Endothelial cell of umbilical vein (primary cell): ENCODE measurements around the gene DNAJC30. TPM values are rescaled to one million over a fixed set of nuclear protein-coding genes. Genes with fewer than 3 reads are reported as not detected.
A peak's percentile ranks its signal among the peaks of the same experiment; 100 is the strongest.

Experiments
- BruUV-seq: library from RNA; stranded (reverse); fragments of 400-500 nt; replicated peaks from 2 replicates; lab custom pipeline; 2021; lab: Mats Ljungman, UMichigan
- CTCF ChIA-PET: fragments of 300-600, 350-600 bp; sonication (Branson Sonifier 250); formaldehyde crosslinking; loops from one replicate; lab custom pipeline; 2021; ENCODE audit warnings: antibody characterized with exemption, inconsistent platforms; lab: Charles Lee
- POLR2A ChIA-PET: fragments of 300-600, 350-600 bp; sonication (Branson Sonifier 250); formaldehyde crosslinking; loops from one replicate; lab custom pipeline; 2021; ENCODE audit warnings: antibody characterized with exemption, inconsistent platforms; lab: Charles Lee
- DNase-seq: peaks from one replicate; pipeline ENCODE4 v3.0.0-alpha.2; 2011; ENCODE audit warnings: low read depth, low spot score
- FAIRE-seq: peaks from 2 replicates; lab custom pipeline; 2011; peaks lifted over from hg19 to GRCh38; lab: Jason Lieb, UNC
- H2AFZ ChIP-seq: 2 replicates; pipeline ENCODE4 v1.6.0; 2012; ENCODE audit warnings: low read depth, low read length, control low read depth, inconsistent platforms
- H3K27ac ChIP-seq: 2 replicates; pipeline ENCODE4 v1.5.1; 2011; ENCODE audit warnings: low read depth, mild to moderate bottlenecking, control low read depth, low read length, moderate library complexity; ENCODE audit not compliant: insufficient read depth
- H3K27me3 ChIP-seq, 2 experiments: 2 replicates each; pipeline versions ENCODE4 v1.6.0 to v1.6.1; 2011; ENCODE audit warnings: low read length in 2 of 2, mixed read lengths in 1 of 2; ENCODE audit not compliant: control insufficient read depth in 2 of 2, insufficient read depth in 2 of 2
- H3K36me3 ChIP-seq, 2 experiments: 2 replicates in 1 of 2; 3 replicates in 1 of 2; pipeline ENCODE4 v1.5.1; 2011; ENCODE audit warnings: low read length in 2 of 2, mild to moderate bottlenecking in 1 of 2, moderate library complexity in 1 of 2; ENCODE audit not compliant: control insufficient read depth in 2 of 2, insufficient read depth in 2 of 2; ENCODE audit errors: extremely low read depth in 1 of 2
- H3K4me1 ChIP-seq: 3 replicates; pipeline ENCODE4 v1.5.1; 2011; ENCODE audit warnings: mild to moderate bottlenecking, low read length; ENCODE audit not compliant: control insufficient read depth, insufficient read depth; ENCODE audit errors: extremely low read depth
- H3K4me2 ChIP-seq: 2 replicates; pipeline ENCODE4 v1.6.1; 2011; ENCODE audit warnings: low read length, control low read depth, mixed read lengths; ENCODE audit not compliant: insufficient read depth
- H3K4me3 ChIP-seq, 3 experiments: fragments of 200-600 bp in 1 of 3; sonication (generic), shearing (Covaris generic) in 1 of 3; replicated peaks in 1 of 3; 2 replicates each; pipeline ENCODE4 v1.5.1; 2011 to 2016; ENCODE audit warnings: control low read depth in 3 of 3, low read length in 3 of 3, mild to moderate bottlenecking in 2 of 3, inconsistent platforms in 1 of 3, low read depth in 1 of 3, moderate library complexity in 1 of 3; ENCODE audit not compliant: insufficient read depth in 1 of 3
- H3K79me2 ChIP-seq: 2 replicates; pipeline ENCODE4 v1.6.0; 2012; ENCODE audit warnings: low read length, inconsistent platforms; ENCODE audit not compliant: control insufficient read depth, insufficient read depth
- H3K9ac ChIP-seq: replicated peaks from 2 replicates; pipeline ENCODE3; 2011; ENCODE audit warnings: low read length, control low read depth; ENCODE audit not compliant: insufficient read depth; ENCODE audit errors: extremely low read depth
- H3K9me1 ChIP-seq: replicated peaks from 3 replicates; pipeline ENCODE4 v1.6.0; 2011; ENCODE audit warnings: mild to moderate bottlenecking, low read length; ENCODE audit not compliant: control insufficient read depth, insufficient read depth; ENCODE audit errors: extremely low read depth
- H3K9me3 ChIP-seq: replicated peaks from 2 replicates; pipeline ENCODE4 v1.5.1; 2012; ENCODE audit warnings: low read length, inconsistent platforms; ENCODE audit not compliant: control insufficient read depth, insufficient read depth
- H4K20me1 ChIP-seq: replicated peaks from 2 replicates; pipeline ENCODE3; 2011; ENCODE audit warnings: mild to moderate bottlenecking, low read length; ENCODE audit not compliant: control insufficient read depth, insufficient read depth; ENCODE audit errors: extremely low read depth
- CTCF ChIP-seq, 2 donors: IDR thresholded peaks; 1 replicate in 1 of 2; 2 replicates in 1 of 2; pipeline ENCODE4 v1.5.1; 2011; ENCODE audit warnings: low read length in 2 of 2, mild to moderate bottlenecking in 2 of 2, moderate library complexity in 2 of 2, control low read depth in 1 of 2, inconsistent platforms in 1 of 2, low read depth in 1 of 2; ENCODE audit not compliant: insufficient read depth in 1 of 2; ENCODE audit errors: extremely low read depth in 1 of 2
- EZH2 ChIP-seq: IDR thresholded peaks from 2 replicates; pipeline ENCODE4 v1.6.1; 2012; ENCODE audit warnings: borderline replicate concordance, low read depth, mild to moderate bottlenecking, moderate library complexity, low read length, inconsistent platforms; ENCODE audit not compliant: severe bottlenecking
- POLR2A ChIP-seq: IDR thresholded peaks from 2 replicates; pipeline ENCODE4 v1.6.1; 2012; ENCODE audit warnings: low read depth, mild to moderate bottlenecking, control low read depth, low read length
- dilution Hi-C: fragments of 300-500 bp; cut with MboI; formaldehyde crosslinking; loops from one replicate; pipeline ENCODE4 v1.15.0; 2019; ENCODE audit warnings: low sequenced_read_pairs; ENCODE audit not compliant: extremely low pct_ligation_motif_present
- intact Hi-C: fragments of 100-400 bp; cut with micrococcal nuclease; formaldehyde crosslinking; loops from one replicate; pipeline ENCODE4 v1.10.0; 2022
- polyA plus RNA-seq, 4 experiments: library from polyadenylated mRNA; depleted of rRNA in 3 of 4; stranded (reverse) in 3 of 4; unstranded in 1 of 4; fragments of >200 nt; gene quantifications; 2 replicates each; pipeline versions ENCODE4 v1.2.1 to v1.2.3, GENCODE V29; 2011 to 2012; ENCODE audit warnings: missing spikeins in 1 of 4
- total RNA-seq: library from RNA; stranded (reverse); gene quantifications from 2 replicates; pipeline ENCODE4 v1.2.3, GENCODE V29; 2021

Gene DNAJC30
- total and polyA plus RNA-seq, 2 donors (not counting 3 experiments of a cell fraction or from before 2014, with no cell fraction given): 10.6 to 11.9 TPM

GRCh38 chr7:73716318-73716890 is 33.2 kb upstream of the DNAJC30 start:
- ChIA-PET POLR2A (interaction anchor here (0.6 to 0.9 kb wide), 4 partner anchors 22 to 189 kb away, joined by 3 to 5 read pairs (median 3); partner anchors contain the start of gene ABHD11), CTCF (interaction anchor here (1.0 to 3.4 kb wide), 9 partner anchors 9 to 110 kb away, joined by 3 to 26 read pairs (median 7); no protein-coding TSS in a partner anchor)
- intact Hi-C loops: no loop called here
- FAIRE-seq: no peak
- no peaks in the 10 kb centered on the region for H3K36me3 ChIP-seq
- peaks cover 58% of the 10 kb centered on the region for H3K79me2 ChIP-seq
- peak overlapping the region; percentile 39 for H3K9ac ChIP-seq
- peak overlapping the region; percentile 75 for H3K27ac ChIP-seq
- dilution Hi-C loops: no loop called here
- no peaks in the 10 kb centered on the region for H4K20me1 ChIP-seq
- no peak for DNase-seq
- H3K4me2 ChIP-seq: no peak overlapping the region
- BruUV-seq: no TSS peak
- H3K4me3 ChIP-seq: no peak overlapping the region
- no peaks in the 10 kb centered on the region for H3K27me3 ChIP-seq
- H2AFZ ChIP-seq: no peak overlapping the region
- H3K9me1 ChIP-seq: no peaks in the 10 kb centered on the region
- H3K9me3 ChIP-seq: no peaks in the 10 kb centered on the region
- TF ChIP-seq POLR2A (no peak), EZH2 (no peak), CTCF (IDR thresholded peaks at IDR 0.05; ENCODE audit: extremely low read depth in 1 of 2, insufficient read depth in 1 of 2, low read depth in 1 of 2, low read length in 2 of 2) (no peak)
- H3K4me1 ChIP-seq: peaks cover 35% of the 10 kb centered on the region
